H1 (cell line): Measurements from ENCODE around the gene MSS51. TPM values are rescaled to one million over a fixed set of nuclear protein-coding genes. Genes with fewer than 3 reads are reported as not detected.

Experiments
- CTCF ChIA-PET: fragments of 300-600 bp; sonication (Branson Sonifier 250); formaldehyde crosslinking; loops from one replicate; lab custom pipeline; 2021; ENCODE audit not compliant: partially characterized antibody; lab: Charles Lee
- POLR2A ChIA-PET: fragments of 300-600 bp; sonication (Branson Sonifier 250); formaldehyde crosslinking; loops from one replicate; lab custom pipeline; 2021; ENCODE audit warnings: inconsistent platforms; ENCODE audit not compliant: partially characterized antibody; lab: Charles Lee
- DNase-seq, 2 experiments: peaks; one replicate each; pipeline versions ENCODE4 v3.0.0 to v3.0.0-alpha.2; 2010 to 2022; ENCODE audit warnings: low spot score in 2 of 2, low read depth in 1 of 2, mixed read lengths in 1 of 2
- FAIRE-seq: peaks from 2 replicates; lab custom pipeline; 2011; peaks lifted over from hg19 to GRCh38; lab: Jason Lieb, UNC
- H2AFZ ChIP-seq: 2 replicates; pipeline ENCODE4 v1.8.1; 2012; ENCODE audit warnings: low read length, inconsistent platforms
- H2AK5ac ChIP-seq: 2 replicates; pipeline ENCODE4 v1.6.1; 2013; ENCODE audit warnings: low read depth, low read length
- H2BK120ac ChIP-seq: replicated peaks from 2 replicates; pipeline ENCODE3; 2013; ENCODE audit warnings: low read depth, low read length, inconsistent platforms
- H2BK12ac ChIP-seq: 2 replicates; pipeline ENCODE4 v1.6.1; 2013; ENCODE audit warnings: low read depth, low read length
- H2BK15ac ChIP-seq: 2 replicates; pipeline ENCODE4 v1.6.1; 2013; ENCODE audit warnings: low read length
- H2BK20ac ChIP-seq: 2 replicates; pipeline ENCODE4 v1.6.1; 2013; ENCODE audit warnings: low read length
- H2BK5ac ChIP-seq: 2 replicates; pipeline ENCODE4 v1.6.1; 2013; ENCODE audit warnings: low read depth, low read length
- H3K14ac ChIP-seq: 2 replicates; pipeline ENCODE4 v1.6.1; 2013; ENCODE audit warnings: inconsistent platforms; ENCODE audit not compliant: insufficient read length
- H3K18ac ChIP-seq: 2 replicates; pipeline ENCODE4 v1.6.1; 2013; ENCODE audit warnings: low read length; ENCODE audit errors: extremely low read depth
- H3K23ac ChIP-seq: 2 replicates; pipeline ENCODE4 v1.6.1; 2013; ENCODE audit warnings: inconsistent platforms; ENCODE audit not compliant: insufficient read length
- H3K23me2 ChIP-seq: 2 replicates; pipeline ENCODE4 v1.6.1; 2013; ENCODE audit warnings: low read depth, low read length
- H3K27ac ChIP-seq: 2 replicates; pipeline ENCODE4 v1.6.1; 2011; ENCODE audit warnings: low read depth, low read length, inconsistent platforms
- H3K27me3 ChIP-seq, 4 experiments: replicated peaks in 1 of 4; 1 replicate in 1 of 4; 2 replicates in 3 of 4; pipeline versions ENCODE4 v1.6.1 to v1.8.1; 2011 to 2013; ENCODE audit warnings: low read length in 3 of 4, mild to moderate bottlenecking in 3 of 4, inconsistent platforms in 2 of 4, mixed read lengths in 2 of 4, moderate library complexity in 1 of 4; ENCODE audit not compliant: control insufficient read depth in 3 of 4, insufficient read depth in 3 of 4; ENCODE audit errors: extremely low read depth in 1 of 4
- H3K36me3 ChIP-seq, 4 experiments: 2 replicates each; pipeline versions ENCODE4 v1.6.1 to v1.8.1; 2011 to 2013; ENCODE audit warnings: mild to moderate bottlenecking in 4 of 4, low read length in 3 of 4, moderate library complexity in 2 of 4, control low read depth in 1 of 4, inconsistent platforms in 1 of 4; ENCODE audit not compliant: insufficient read depth in 4 of 4, control insufficient read depth in 2 of 4
- H3K4ac ChIP-seq: replicated peaks from 2 replicates; pipeline ENCODE3; 2013; ENCODE audit warnings: low read length, low read depth, mixed read lengths, inconsistent platforms; ENCODE audit not compliant: insufficient read length
- H3K4me1 ChIP-seq, 4 experiments: replicated peaks in 1 of 4; 1 replicate in 1 of 4; 2 replicates in 3 of 4; pipeline versions ENCODE4 v1.6.1 to v1.8.1; 2011 to 2013; ENCODE audit warnings: low read length in 3 of 4, inconsistent platforms in 2 of 4, mixed read lengths in 1 of 4; ENCODE audit not compliant: insufficient read depth in 4 of 4, control insufficient read depth in 3 of 4
- H3K4me2 ChIP-seq, 2 experiments: 2 replicates each; pipeline versions ENCODE4 v1.6.1 to v1.8.1; 2011 to 2013; ENCODE audit warnings: low read depth in 2 of 2, low read length in 2 of 2, control low read depth in 1 of 2, inconsistent platforms in 1 of 2, mild to moderate bottlenecking in 1 of 2; ENCODE audit not compliant: insufficient read depth in 1 of 2
- H3K4me3 ChIP-seq, 4 experiments: fragments of 200-600, 300-600 bp in 1 of 4; sonication (generic), shearing (Covaris generic), sonication (Bioruptor Twin) in 1 of 4; 2 replicates each; pipeline versions ENCODE4 v1.5.1 to v1.8.1; 2011 to 2016; ENCODE audit warnings: low read length in 4 of 4, low read depth in 3 of 4, control low read depth in 2 of 4, inconsistent platforms in 2 of 4, mild to moderate bottlenecking in 2 of 4, mixed read lengths in 1 of 4, moderate library complexity in 1 of 4; ENCODE audit not compliant: insufficient read depth in 2 of 4; ENCODE audit errors: extremely low read depth in 1 of 4
- H3K56ac ChIP-seq: replicated peaks from 2 replicates; pipeline ENCODE3; 2013; ENCODE audit warnings: low read depth, mild to moderate bottlenecking, mixed read lengths, low read length, inconsistent platforms; ENCODE audit not compliant: insufficient read length
- H3K79me1 ChIP-seq: 2 replicates; pipeline ENCODE4 v1.6.1; 2013; ENCODE audit warnings: low read depth, low read length, control low read depth
- H3K79me2 ChIP-seq, 2 experiments: 2 replicates each; pipeline versions ENCODE4 v1.6.1 to v1.8.1; 2012 to 2013; ENCODE audit warnings: low read length in 2 of 2, mild to moderate bottlenecking in 2 of 2, inconsistent platforms in 1 of 2; ENCODE audit not compliant: insufficient read depth in 2 of 2, control insufficient read depth in 1 of 2
- H3K9ac ChIP-seq, 4 experiments: replicated peaks in 1 of 4; 1 replicate in 1 of 4; 2 replicates in 3 of 4; pipeline versions ENCODE4 v1.6.1 to v1.8.1; 2011 to 2013; ENCODE audit warnings: low read depth in 3 of 4, low read length in 3 of 4, control low read depth in 2 of 4, mild to moderate bottlenecking in 2 of 4, moderate library complexity in 2 of 4, inconsistent platforms in 1 of 4; ENCODE audit errors: extremely low read depth in 1 of 4
- H3K9me3 ChIP-seq, 2 experiments: 2 replicates each; pipeline versions ENCODE4 v1.6.1 to v1.8.1; 2012 to 2013; ENCODE audit warnings: mild to moderate bottlenecking in 2 of 2, moderate library complexity in 2 of 2, control low read depth in 1 of 2, inconsistent platforms in 1 of 2, low read depth in 1 of 2, low read length in 1 of 2, mixed read lengths in 1 of 2; ENCODE audit not compliant: insufficient read depth in 2 of 2
- H4K20me1 ChIP-seq, 2 experiments: replicated peaks in 1 of 2; 2 replicates each; pipeline versions ENCODE3 to v1.8.1; 2011 to 2013; ENCODE audit warnings: inconsistent platforms in 2 of 2, low read length in 2 of 2, mild to moderate bottlenecking in 1 of 2; ENCODE audit not compliant: insufficient read depth in 2 of 2, control insufficient read depth in 1 of 2
- H4K5ac ChIP-seq: 2 replicates; pipeline ENCODE4 v1.6.1; 2013; ENCODE audit warnings: low read length, low read depth, mixed read lengths, inconsistent platforms; ENCODE audit not compliant: insufficient read length
- H4K8ac ChIP-seq: 2 replicates; pipeline ENCODE4 v1.8.0; 2013; ENCODE audit warnings: mild to moderate bottlenecking, moderate library complexity, low read length, inconsistent platforms; ENCODE audit not compliant: insufficient read depth; ENCODE audit errors: extremely low read depth
- H4K91ac ChIP-seq: replicated peaks from 2 replicates; pipeline ENCODE3; 2013; ENCODE audit warnings: low read length, mixed read lengths, inconsistent platforms; ENCODE audit not compliant: insufficient read length
- CTBP2 ChIP-seq: IDR thresholded peaks from 2 replicates; pipeline ENCODE4 v1.7.0; 2011; ENCODE audit warnings: borderline replicate concordance, mild to moderate bottlenecking, moderate library complexity, mixed read lengths, low read length; ENCODE audit not compliant: insufficient read depth, insufficient read length
- EZH2 ChIP-seq: fragments of 200-600 bp; sonication (generic); IDR thresholded peaks from 2 replicates; pipeline ENCODE4 v1.7.1; 2012; ENCODE audit warnings: low read depth, mild to moderate bottlenecking, moderate library complexity, low read length, inconsistent platforms; ENCODE audit not compliant: severe bottlenecking
- HDAC6 ChIP-seq: IDR thresholded peaks from one replicate; pipeline ENCODE4 v1.7.1; 2012; ENCODE audit warnings: low read depth, mild to moderate bottlenecking, inconsistent platforms, low read length, moderate library complexity
- PHF8 ChIP-seq: fragments of 200-600 bp; sonication (generic); conservative IDR thresholded peaks from 2 replicates; pipeline ENCODE4 v1.7.1; 2012; ENCODE audit warnings: low read depth, mild to moderate bottlenecking, inconsistent platforms, low read length, moderate library complexity
- RNF2 ChIP-seq: fragments of 200-900, 300-1000 bp; sonication (generic); IDR thresholded peaks from 2 replicates; pipeline ENCODE4 v1.7.1; 2016; ENCODE audit warnings: borderline replicate concordance, low read depth, mild to moderate bottlenecking, antibody characterized with exemption, low read length; ENCODE audit not compliant: poor library complexity, severe bottlenecking; ENCODE audit errors: missing control alignments
- SIN3A ChIP-seq, 2 experiments: IDR thresholded peaks in 1 of 2; conservative IDR thresholded peaks in 1 of 2; 2 replicates each; pipeline ENCODE4 v1.6.1; 2011 to 2012; ENCODE audit warnings: low read length in 2 of 2, improper control_type of control experiment in 1 of 2, low read depth in 1 of 2, mild to moderate bottlenecking in 1 of 2
- SIRT6 ChIP-seq: IDR thresholded peaks from one replicate; pipeline ENCODE4 v1.7.1; 2012; ENCODE audit warnings: low read length, inconsistent platforms
- SP1 ChIP-seq: IDR thresholded peaks from 2 replicates; pipeline ENCODE4 v1.6.1; 2011; ENCODE audit warnings: low read depth, low read length
- SUZ12 ChIP-seq: fragments of 200-600 bp; sonication (generic); IDR thresholded peaks from 2 replicates; pipeline ENCODE4 v1.6.1; 2012; ENCODE audit warnings: mild to moderate bottlenecking, inconsistent platforms, low read length, moderate library complexity, mixed read lengths
- WGBS, 2 experiments: shearing (Covaris generic) in 1 of 2; methylation state at CpG; one replicate each; pipeline versions ENCODE4 v1.1.6 to v1.1.7; 2013 to 2015; ENCODE audit warnings: low lambda C conversion rate in 2 of 2, mixed read lengths in 2 of 2, inconsistent platforms in 1 of 2, low coverage in 1 of 2, missing lambda C conversion rate in 1 of 2; ENCODE audit not compliant: insufficient replicate concordance in 2 of 2, insufficient coverage in 1 of 2, insufficient read length in 1 of 2; ENCODE audit errors: extremely low coverage in 1 of 2, missing lambda C conversion rate in 1 of 2; 5-methylcytosine and 5-hydroxymethylcytosine counted together
- polyA plus RNA-seq, 7 experiments: library from polyadenylated mRNA; depleted of rRNA in 3 of 7; stranded (reverse) in 5 of 7; unstranded in 2 of 7; fragments of >200 nt in 5 of 7; fragments of 200-250 nt in 2 of 7; gene quantifications; 1 replicate in 5 of 7; 2 replicates in 1 of 7; 4 replicates in 1 of 7; pipeline versions ENCODE4 v1.2.1 to v1.2.3, GENCODE V29; 2011 to 2013; ENCODE audit warnings: missing spikeins in 2 of 7, mixed read lengths in 2 of 7
- total RNA-seq: library from RNA; stranded (reverse); fragmentation: NEBNext Ultra II Directional; extraction: Animal tissue kit (Norgen Biotek cat#: 25700); gene quantifications from 2 replicates; pipeline ENCODE4 v1.2.1, GENCODE V29; 2021
- TF ChIP-seq, protein P1 (sequence below): IDR thresholded peaks from 2 replicates; pipeline ENCODE4 v1.6.1; 2012; ENCODE audit warnings: inconsistent platforms
- TF ChIP-seq, protein P2 (sequence below): IDR thresholded peaks from 2 replicates; pipeline ENCODE4 v1.6.1; 2011; ENCODE audit warnings: low read length, improper control_type of control experiment

MSS51 gene
- total and polyA plus RNA-seq, 2 of the 8 experiments (the other 6 are each of a cell fraction or from before 2014, with no cell fraction given) = 1.5 to 1.7 TPM

DNA sequence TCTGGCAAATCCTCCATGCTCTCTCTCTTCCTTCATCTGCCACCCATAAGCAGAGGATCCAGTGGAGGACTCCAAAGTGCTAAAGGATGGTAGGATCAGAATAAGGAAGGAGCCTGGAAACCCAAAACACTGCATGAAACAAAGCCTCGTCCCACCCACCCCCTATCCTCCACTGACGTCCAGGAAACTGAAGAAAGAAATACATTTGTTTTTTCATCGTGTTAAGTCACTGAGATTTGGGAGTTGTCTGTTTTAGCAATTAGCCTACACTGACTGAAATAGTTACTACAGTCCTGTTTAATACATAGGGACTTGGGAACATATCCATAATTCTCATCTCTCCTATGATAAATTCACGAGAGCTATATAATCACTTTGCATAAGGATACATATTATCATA is 34.3 kb downstream of the MSS51 start:
- Histone ChIP-seq H3K4me3 (no peak overlapping the region), H3K4me1 (no peaks in the 10 kb centered on the region), H3K79me1 (no peaks in the 10 kb centered on the region), H3K79me2 (peaks cover 0 to 14% of the 10 kb centered on the region in 2 experiments; a peak in 1 of 4 replicates), H3K4ac (no peak overlapping the region), H3K14ac (no peak overlapping the region), H3K27me3 (no peaks in the 10 kb centered on the region), H2AK5ac (no peak overlapping the region), H3K4me2 (no peak overlapping the region), H3K56ac (no peak overlapping the region), H2BK5ac (no peak overlapping the region), H3K9me3 (no peaks in the 10 kb centered on the region), H4K20me1 (no peaks in the 10 kb centered on the region), H2BK15ac (no peak overlapping the region), H3K9ac (no peak overlapping the region), H2BK12ac (no peak overlapping the region), H4K5ac (no peak overlapping the region), H3K23me2 (no peaks in the 10 kb centered on the region), H2BK20ac (no peak overlapping the region), H3K18ac (no peak overlapping the region), H3K23ac (no peak overlapping the region), H2BK120ac (no peak overlapping the region), H3K27ac (no peak overlapping the region), H4K8ac (no peak overlapping the region), H3K36me3 (peaks cover 7 to 27% (median 18%) of the 10 kb centered on the region in 4 experiments), H4K91ac (no peak overlapping the region), H2AFZ (no peak overlapping the region)
- POLR2A ChIA-PET = interaction anchor here (1.4 kb wide), 1 partner anchor 146 kb away, joined by 5 read pairs; no protein-coding TSS in a partner anchor
- CTCF ChIA-PET = no interaction called here
- 89% methylated on average over 4 of the region's 4 CpGs; no CpG with 5 or more reads in 1 of the 2 experiments for WGBS, 2 experiments
- DNase-seq (no peak), FAIRE-seq (no peak)
- TF ChIP-seq PHF8 = no peak
- TF ChIP-seq CTBP2 = no peak
- TF ChIP-seq, protein P1, sequence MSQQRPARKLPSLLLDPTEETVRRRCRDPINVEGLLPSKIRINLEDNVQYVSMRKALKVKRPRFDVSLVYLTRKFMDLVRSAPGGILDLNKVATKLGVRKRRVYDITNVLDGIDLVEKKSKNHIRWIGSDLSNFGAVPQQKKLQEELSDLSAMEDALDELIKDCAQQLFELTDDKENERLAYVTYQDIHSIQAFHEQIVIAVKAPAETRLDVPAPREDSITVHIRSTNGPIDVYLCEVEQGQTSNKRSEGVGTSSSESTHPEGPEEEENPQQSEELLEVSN = no peak
- TF ChIP-seq RNF2 = no peak
- no peak for TF ChIP-seq SP1
- no peak for TF ChIP-seq SIRT6
- TF ChIP-seq, protein P2, sequence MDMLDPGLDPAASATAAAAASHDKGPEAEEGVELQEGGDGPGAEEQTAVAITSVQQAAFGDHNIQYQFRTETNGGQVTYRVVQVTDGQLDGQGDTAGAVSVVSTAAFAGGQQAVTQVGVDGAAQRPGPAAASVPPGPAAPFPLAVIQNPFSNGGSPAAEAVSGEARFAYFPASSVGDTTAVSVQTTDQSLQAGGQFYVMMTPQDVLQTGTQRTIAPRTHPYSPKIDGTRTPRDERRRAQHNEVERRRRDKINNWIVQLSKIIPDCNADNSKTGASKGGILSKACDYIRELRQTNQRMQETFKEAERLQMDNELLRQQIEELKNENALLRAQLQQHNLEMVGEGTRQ = no peak
- TF ChIP-seq HDAC6 = no peak
- TF ChIP-seq EZH2 = no peak
- TF ChIP-seq SUZ12 = no peak
- TF ChIP-seq SIN3A (conservative IDR thresholded peaks at IDR 0.05 in 1 of 2, IDR thresholded peaks at IDR 0.05 in 1 of 2; ENCODE audit: low read depth in 1 of 2, low read length in 2 of 2) = no peak
